Epithelial cell of esophagus (primary cell): Measurements from ENCODE around the gene PLOD2.
A peak's percentile ranks its signal among the peaks of the same experiment; 100 is the strongest.

ENCODE experiments used
- DNase-seq: peaks from one replicate; pipeline ENCODE4 v3.0.0; 2010; ENCODE audit warnings: low read depth
- H3K4me3 ChIP-seq: 2 replicates; pipeline ENCODE4 v1.5.1; 2011; ENCODE audit warnings: mild to moderate bottlenecking, low read length, control low read depth
- TF ChIP-seq, protein P1 (sequence below): IDR thresholded peaks from 2 replicates; pipeline ENCODE4 v1.5.1; 2011; ENCODE audit warnings: low read depth, mild to moderate bottlenecking, low read length, control low read depth, inconsistent platforms; ENCODE audit not compliant: insufficient read depth; ENCODE audit errors: missing control alignments

PLOD2 gene

DNA sequence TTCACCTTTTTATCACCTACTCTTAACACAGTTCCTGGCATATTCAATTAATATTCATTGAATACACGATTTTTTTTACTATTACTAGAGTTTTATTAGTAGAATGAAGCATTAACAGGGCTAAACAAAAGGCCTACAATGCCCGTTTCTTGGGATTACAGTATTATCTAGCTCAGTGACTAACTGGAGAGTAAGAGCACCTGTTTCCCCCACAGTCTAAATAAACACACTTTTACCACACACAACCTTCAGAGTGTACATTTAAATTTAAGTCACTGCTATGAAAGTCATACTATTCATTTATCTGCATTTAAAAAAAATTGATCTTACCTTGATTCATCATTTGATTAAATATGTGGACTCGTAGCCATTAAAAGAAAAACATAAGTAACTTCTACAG, 74.8 kb downstream of the PLOD2 start:
- TF ChIP-seq, protein P1, sequence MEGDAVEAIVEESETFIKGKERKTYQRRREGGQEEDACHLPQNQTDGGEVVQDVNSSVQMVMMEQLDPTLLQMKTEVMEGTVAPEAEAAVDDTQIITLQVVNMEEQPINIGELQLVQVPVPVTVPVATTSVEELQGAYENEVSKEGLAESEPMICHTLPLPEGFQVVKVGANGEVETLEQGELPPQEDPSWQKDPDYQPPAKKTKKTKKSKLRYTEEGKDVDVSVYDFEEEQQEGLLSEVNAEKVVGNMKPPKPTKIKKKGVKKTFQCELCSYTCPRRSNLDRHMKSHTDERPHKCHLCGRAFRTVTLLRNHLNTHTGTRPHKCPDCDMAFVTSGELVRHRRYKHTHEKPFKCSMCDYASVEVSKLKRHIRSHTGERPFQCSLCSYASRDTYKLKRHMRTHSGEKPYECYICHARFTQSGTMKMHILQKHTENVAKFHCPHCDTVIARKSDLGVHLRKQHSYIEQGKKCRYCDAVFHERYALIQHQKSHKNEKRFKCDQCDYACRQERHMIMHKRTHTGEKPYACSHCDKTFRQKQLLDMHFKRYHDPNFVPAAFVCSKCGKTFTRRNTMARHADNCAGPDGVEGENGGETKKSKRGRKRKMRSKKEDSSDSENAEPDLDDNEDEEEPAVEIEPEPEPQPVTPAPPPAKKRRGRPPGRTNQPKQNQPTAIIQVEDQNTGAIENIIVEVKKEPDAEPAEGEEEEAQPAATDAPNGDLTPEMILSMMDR: no peak
- no peak for DNase-seq
- no peak overlapping the region for H3K4me3 ChIP-seq

DNA sequence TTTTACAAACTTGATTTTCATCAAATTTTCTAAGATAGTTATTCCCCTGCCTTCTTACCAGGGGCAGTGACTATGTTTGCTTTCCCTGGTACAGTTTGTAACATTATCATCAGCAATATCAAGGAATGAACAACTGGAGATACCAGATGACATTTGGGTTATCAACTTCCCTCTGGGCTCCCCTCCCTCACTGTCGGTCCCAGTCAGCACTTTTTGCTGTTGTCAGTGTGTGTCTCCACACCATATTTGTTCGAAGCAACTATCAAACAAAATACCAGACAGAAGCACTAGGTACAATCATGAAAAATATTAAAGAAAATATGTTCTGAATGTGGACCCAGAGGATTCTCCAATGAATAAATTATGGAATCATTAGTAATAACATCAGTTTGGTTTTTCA, 75.3 kb downstream of the PLOD2 start:
- DNase-seq: no peak
- TF ChIP-seq, protein P1: no peak
- no peak overlapping the region for H3K4me3 ChIP-seq

DNA sequence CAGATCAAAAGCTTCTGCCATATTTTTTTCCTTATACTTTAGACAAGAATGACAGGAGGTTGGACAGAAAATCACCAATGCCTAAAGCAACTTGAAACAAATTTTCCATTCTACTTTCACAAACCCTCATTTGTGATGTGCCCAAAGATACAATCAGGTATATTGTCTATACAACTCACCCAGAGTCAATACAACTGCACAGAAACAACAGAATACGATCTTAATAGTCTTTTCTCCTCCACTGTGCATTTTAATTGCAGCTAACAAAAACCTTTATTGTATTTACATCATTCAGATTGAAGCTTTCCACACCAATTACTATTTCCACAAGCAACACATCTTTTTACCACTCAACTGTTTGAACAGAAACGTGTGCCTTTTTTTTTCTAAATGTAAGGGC, 80.4 kb downstream of the PLOD2 start:
- DNase-seq: no peak
- TF ChIP-seq, protein P1: no peak
- H3K4me3 ChIP-seq: no peak overlapping the region

DNA sequence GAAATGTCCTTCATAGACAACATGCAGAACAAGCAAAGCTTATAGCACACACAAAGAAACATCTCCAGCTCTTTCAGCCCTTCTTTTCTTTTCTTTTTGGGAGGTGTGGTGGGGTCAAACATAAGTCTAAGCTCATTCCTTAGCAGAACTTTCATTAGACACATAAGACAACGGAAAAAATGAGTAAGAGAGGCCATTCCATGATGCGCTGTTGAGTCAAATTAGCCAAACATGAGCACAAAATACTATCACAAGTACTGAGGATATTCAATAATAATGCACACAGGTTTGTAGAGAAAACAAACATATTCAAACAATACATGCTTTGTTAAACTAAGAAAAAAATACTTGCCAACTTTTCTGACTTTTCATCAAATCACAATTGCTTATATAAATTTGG, 83.0 kb downstream of the PLOD2 start:
- no peak for DNase-seq
- TF ChIP-seq, protein P1: no peak
- no peak overlapping the region for H3K4me3 ChIP-seq

DNA sequence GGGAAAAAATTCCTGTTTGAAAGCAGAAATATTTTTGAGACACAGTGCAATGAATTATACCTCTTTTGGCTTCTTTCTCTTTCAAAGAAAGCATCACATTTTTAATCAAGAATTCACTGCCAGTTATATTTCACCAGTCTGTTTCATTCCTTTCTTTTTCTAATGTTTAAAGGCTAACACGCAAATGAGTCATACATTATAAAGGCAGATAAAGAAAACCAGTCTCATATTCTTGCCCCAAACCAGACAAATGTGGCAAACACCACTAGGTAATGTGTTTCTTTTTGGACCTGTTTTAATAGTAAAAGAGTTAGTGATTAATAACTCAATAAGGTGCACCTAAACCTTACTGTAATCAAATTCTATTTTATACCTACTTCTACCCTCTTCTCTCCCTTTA, 83.8 kb downstream of the PLOD2 start:
- TF ChIP-seq, protein P1: no peak
- H3K4me3 ChIP-seq: no peak overlapping the region
- DNase-seq: no peak

DNA sequence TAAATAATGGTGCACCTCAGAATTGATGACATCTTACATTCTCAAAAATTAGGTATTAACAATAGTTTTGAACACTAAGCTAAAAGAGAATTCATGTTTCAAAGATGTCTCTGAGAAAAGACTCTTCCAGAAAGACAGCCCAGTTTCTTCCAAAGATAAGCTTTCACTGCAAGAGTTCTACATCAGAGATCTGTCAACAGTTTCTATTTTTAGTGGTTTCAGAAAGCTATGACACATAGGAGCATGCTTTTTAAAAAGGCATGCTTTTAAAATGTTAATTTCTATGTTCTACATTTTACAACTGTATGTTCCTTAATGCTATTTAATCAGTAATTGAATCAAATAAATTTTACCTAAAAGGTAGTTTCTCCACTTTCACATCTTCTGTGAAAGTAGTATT, 88.2 kb downstream of the PLOD2 start:
- TF ChIP-seq, protein P1: no peak
- H3K4me3 ChIP-seq: no peak overlapping the region
- peak; percentile 18 for DNase-seq

DNA sequence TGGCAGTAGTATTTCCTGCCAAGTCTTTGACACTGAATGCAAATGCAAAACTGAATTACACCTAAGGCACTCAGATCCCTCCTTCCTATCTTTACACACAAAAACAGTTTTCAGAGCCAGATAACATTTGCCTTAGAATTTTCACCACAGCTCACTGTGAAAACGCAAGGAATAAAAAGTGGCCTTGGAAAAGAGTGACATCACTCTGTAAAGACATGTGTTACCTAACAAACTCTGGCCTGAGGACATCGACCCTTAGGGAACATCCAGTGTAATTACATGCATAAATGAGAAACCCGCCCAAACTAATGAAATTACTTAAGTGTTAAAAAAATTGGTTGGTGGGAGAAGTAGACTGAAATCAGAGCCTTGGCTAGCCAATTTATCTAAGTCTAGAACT, 88.9 kb downstream of the PLOD2 start:
- no peak overlapping the region for H3K4me3 ChIP-seq
- DNase-seq: no peak

More for the DNA sequence above, 88.9 kb downstream of the PLOD2 start:
- TF ChIP-seq, protein P1: no peak
